HS-5 (cell line): ENCODE measurements around the gene PLIN3.
"Not testable (repeated sequence)": the region's sequence is repeated elsewhere in the genome, so short reads cannot be mapped to it uniquely, and the experiment has no call there.

Experiments used
- DNase-seq: peaks from one replicate; pipeline ENCODE4 v3.0.0-alpha.2; 2012; ENCODE audit warnings: low read depth

The PLIN3 gene

GRCh38 chr19:4867534-4868285 lies at the start of gene PLIN3:
TSS of gene PLIN3 (minus strand) at chr19:4867667. CDS start at chr19:4861394, 6,273 bp downstream.
- peak; percentile 84 for DNase-seq

- DNase-seq: no peak
These were observed 49.0 kb upstream of the PLIN3 start for GRCh38 chr19:4916292-4917082.

- DNase-seq: peak; percentile 84
These were observed 47.5 kb upstream of the PLIN3 start for GRCh38 chr19:4914736-4915501.

GRCh38 chr19:4913996-4914735 lies 46.7 kb upstream of the PLIN3 start:
- DNase-seq: no peak

- DNase-seq: peak; percentile 100
These were observed 44.6 kb upstream of the PLIN3 start for GRCh38 chr19:4911786-4912672.

- peak; percentile 9 for DNase-seq
These were observed 43.8 kb upstream of the PLIN3 start for GRCh38 chr19:4911314-4911713.

GRCh38 chr19:4910594-4911281 lies 43.3 kb upstream of the PLIN3 start:
- peak; percentile 61 for DNase-seq

GRCh38 chr19:4909897-4910593 lies 42.6 kb upstream of the PLIN3 start:
- DNase-seq: peak; percentile 72

GRCh38 chr19:4909156-4909896 lies 41.9 kb upstream of the PLIN3 start, which contains the start of gene UHRF1:
TSS of gene UHRF1 (plus strand) at chr19:4909501. CDS start at chr19:4910886, 1,385 bp downstream.
- DNase-seq: peak; percentile 32

- DNase-seq: no peak
These were observed 41.3 kb upstream of the PLIN3 start for GRCh38 chr19:4908781-4909155.

GRCh38 chr19:4908360-4908759 lies 40.9 kb upstream of the PLIN3 start:
- DNase-seq: no peak

GRCh38 chr19:4906963-4907362 lies 39.5 kb upstream of the PLIN3 start:
- no peak for DNase-seq

GRCh38 chr19:4904481-4904880 lies 37.0 kb upstream of the PLIN3 start:
- no peak for DNase-seq

- DNase-seq: no peak
These were observed 35.3 kb upstream of the PLIN3 start, which contains the start of gene ARRDC5 for GRCh38 chr19:4902796-4903195. TSS of gene ARRDC5 (minus strand) at chr19:4902896. CDS start at chr19:4902825, 71 bp downstream.

- not testable (repeated sequence) for DNase-seq
These were observed 33.4 kb upstream of the PLIN3 start for GRCh38 chr19:4900879-4901278.

GRCh38 chr19:4897146-4897545 lies 29.7 kb upstream of the PLIN3 start:
- no peak for DNase-seq

GRCh38 chr19:4896372-4896771 lies 28.9 kb upstream of the PLIN3 start:
- peak; percentile 37 for DNase-seq

- DNase-seq: not testable (repeated sequence)
These were observed 25.5 kb upstream of the PLIN3 start for GRCh38 chr19:4892962-4893361.

GRCh38 chr19:4891066-4891465 lies 23.6 kb upstream of the PLIN3 start:
- no peak for DNase-seq
